ENCODE results near the gene ACTR1A. TPM values are rescaled to one million over a fixed set of nuclear protein-coding genes. Genes with fewer than 3 reads are reported as not detected.

The ACTR1A gene
- total RNA-seq, 1 experiment from 2014 or later, result 82.1 TPM

GRCh38 chr10:102505462-102506115, 3.1 kb upstream of the ACTR1A start:
- Histone ChIP-seq H3K18ac (ENCODE audit: insufficient read length, low read depth, low read length) (no peak overlapping the region), H4K5ac (ENCODE audit: insufficient read length, low read depth, low read length) (no peak overlapping the region), H2BK15ac (ENCODE audit: low read depth, low read length) (no peak overlapping the region), H2BK12ac (ENCODE audit: insufficient read length, low read depth, low read length) (no peak overlapping the region), H3K27ac (ENCODE audit: insufficient read length, low read depth, low read length) (no peak overlapping the region), H4K20me1 (ENCODE audit: control insufficient read depth, insufficient read depth, insufficient read length) (no peaks in the 10 kb centered on the region), H2AK5ac (ENCODE audit: insufficient read length, low read length) (no peak overlapping the region), H3K4me2 (ENCODE audit: insufficient read depth, insufficient read length, low read length) (peak overlapping the region; percentile 76), H2BK5ac (ENCODE audit: insufficient read length, low read length) (no peak overlapping the region), H3K27me3 (ENCODE audit: insufficient read depth, low read length) (peaks cover 4% of the 10 kb centered on the region; the same call in 1 of the 2 replicates), H2BK120ac (ENCODE audit: low read depth, low read length, poor library complexity, severe bottlenecking) (no peak overlapping the region), H3K79me2 (ENCODE audit: insufficient read depth, low read length) (no peaks in the 10 kb centered on the region; the same call in 1 of the 2 replicates), H3K23ac (ENCODE audit: insufficient read length, low read depth, low read length) (no peak overlapping the region), H3K56ac (ENCODE audit: insufficient read length, low read depth, low read length) (no peak overlapping the region), H3K14ac (ENCODE audit: insufficient read depth, low read length) (no peak overlapping the region), H3T11ph (ENCODE audit: low read length) (no peak overlapping the region), H4K8ac (replicated peaks; ENCODE audit: insufficient read length, low read depth, low read length) (no peak overlapping the region), H2AFZ (ENCODE audit: low read length) (no peak overlapping the region), H3K9ac (ENCODE audit: extremely low read depth, insufficient read length, low read length) (no peak overlapping the region), H3K79me1 (ENCODE audit: insufficient read depth, low read depth, low read length, poor library complexity, severe bottlenecking) (no peaks in the 10 kb centered on the region), H4K91ac (ENCODE audit: insufficient read length, low read depth, low read length) (no peak overlapping the region), H2BK20ac (ENCODE audit: low read depth, low read length, poor library complexity, severe bottlenecking) (no peak overlapping the region), H3K9me3 (ENCODE audit: control insufficient read depth, low read depth, low read length) (no peaks in the 10 kb centered on the region), H3K4me1 (ENCODE audit: insufficient read depth, low read length) (no peaks in the 10 kb centered on the region), H3K23me2 (ENCODE audit: insufficient read length, low read depth, low read length, poor library complexity, severe bottlenecking) (peaks cover 3% of the 10 kb centered on the region), H3K4ac (ENCODE audit: low read depth, low read length) (no peak overlapping the region)
- no peak for DNase-seq
- H3K4me3 Mint-ChIP-seq, result peak overlapping the region in 1 of 2 experiments; percentile 92; a peak in 3 of 5 replicates
- peaks cover 8 to 9% of the 10 kb centered on the region in 2 experiments for H3K4me1 Mint-ChIP-seq
- TF ChIP-seq CTCF (conservative IDR thresholded peaks at IDR 0.05), result no peak
- H3K36me3 Mint-ChIP-seq (ENCODE audit: insufficient read depth in 1 of 3, low read depth in 3 of 3), result peaks cover 7 to 23% (median 20%) of the 10 kb centered on the region in 3 experiments
- no peaks in the 10 kb centered on the region; a peak in 1 of 5 replicates for H3K9me3 Mint-ChIP-seq
- H3K27me3 Mint-ChIP-seq (ENCODE audit: low read depth), result peaks cover 33% of the 10 kb centered on the region
- WGBS (ENCODE audit: extremely low coverage, insufficient read length, low lambda C conversion rate), result no CpG with 5 or more reads among the region's 10 CpGs
- H3K27ac Mint-ChIP-seq, result no peak overlapping the region

Measured in H9 (cell line).